ENCODE measurements around the gene DBN1. TPM values are rescaled to one million over a fixed set of nuclear protein-coding genes. Genes with fewer than 3 reads are reported as not detected.

DBN1 gene
- total RNA-seq, 1 donor from 2014 or later, result 21.8 TPM

DNA sequence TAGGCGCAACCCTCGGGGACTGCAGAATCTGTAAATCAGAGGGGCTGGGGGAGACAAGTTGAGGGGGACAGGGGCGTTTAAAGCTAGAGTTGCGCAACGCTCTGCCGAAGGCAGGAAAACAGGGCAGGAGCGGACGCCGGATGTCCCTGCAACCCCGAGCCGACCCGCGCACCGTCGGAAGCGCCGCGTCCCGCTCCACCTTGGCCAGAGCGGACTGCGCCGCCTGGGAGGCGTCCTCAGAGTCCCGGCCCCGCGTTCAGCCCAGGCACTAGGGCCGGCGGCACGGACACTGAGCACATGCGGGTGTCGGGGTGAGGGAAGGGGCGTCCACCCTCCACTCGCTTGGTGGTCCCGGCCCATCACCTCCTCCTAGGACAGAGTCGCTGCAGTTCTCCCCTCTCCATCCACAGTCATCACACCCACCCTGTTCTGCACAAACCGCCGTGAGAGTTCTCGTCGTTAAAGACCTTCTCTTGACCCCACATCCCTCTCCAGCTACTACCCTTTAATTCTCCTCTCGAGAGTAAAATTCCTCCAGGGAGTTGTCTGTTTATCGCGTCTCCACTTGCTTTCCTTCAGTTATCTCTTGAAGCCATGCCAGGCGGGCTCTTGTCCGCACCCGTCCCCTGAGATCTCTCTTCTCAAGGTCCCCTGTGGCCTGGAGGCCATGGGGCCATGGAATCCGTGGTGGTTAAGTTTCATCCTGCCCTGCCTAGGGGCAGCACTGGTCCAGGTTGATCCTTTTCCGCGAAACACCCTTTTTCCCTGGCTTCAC is 24.8 kb upstream of the DBN1 start:
- intact Hi-C loops (cut with micrococcal nuclease), result no loop called here
- TF ChIP-seq CTCF (IDR thresholded peaks at IDR 0.05; ENCODE audit: borderline replicate concordance), result no peak
- H3K27me3 ChIP-seq (ENCODE audit: low read depth), result no peaks in the 10 kb centered on the region
- no peaks in the 10 kb centered on the region for H3K36me3 ChIP-seq
- peak overlapping the region; percentile 96 for H3K4me3 ChIP-seq
- H3K4me1 ChIP-seq, result peaks cover 76% of the 10 kb centered on the region
- H3K27ac ChIP-seq (replicated peaks), result peak overlapping the region; percentile 95
- H3K9me3 ChIP-seq (replicated peaks), result no peaks in the 10 kb centered on the region
- peak; percentile 56 for DNase-seq

- peak; percentile 36 for TF ChIP-seq CTCF (IDR thresholded peaks at IDR 0.05; ENCODE audit: borderline replicate concordance)
- Histone ChIP-seq H3K27ac (replicated peaks) (peak within 1 kb of the TSS; percentile 95), H3K4me1 (peaks cover 83% of the 10 kb centered on the region), H3K27me3 (ENCODE audit: low read depth) (no peaks in the 10 kb centered on the region), H3K9me3 (replicated peaks) (no peaks in the 10 kb centered on the region), H3K36me3 (peaks cover 7% of the 10 kb centered on the region), H3K4me3 (peak within 1 kb of the TSS; percentile 96)
- peak; percentile 96 for DNase-seq
- intact Hi-C loops (cut with micrococcal nuclease), result no loop called here
These were observed 24.0 kb upstream of the DBN1 start, which contains the start of gene PDLIM7 for GRCh38 chr5:177497292-177498012. TSS of gene PDLIM7 (minus strand) at chr5:177497604. CDS start at chr5:177496512, 1,092 bp downstream.

DNA sequence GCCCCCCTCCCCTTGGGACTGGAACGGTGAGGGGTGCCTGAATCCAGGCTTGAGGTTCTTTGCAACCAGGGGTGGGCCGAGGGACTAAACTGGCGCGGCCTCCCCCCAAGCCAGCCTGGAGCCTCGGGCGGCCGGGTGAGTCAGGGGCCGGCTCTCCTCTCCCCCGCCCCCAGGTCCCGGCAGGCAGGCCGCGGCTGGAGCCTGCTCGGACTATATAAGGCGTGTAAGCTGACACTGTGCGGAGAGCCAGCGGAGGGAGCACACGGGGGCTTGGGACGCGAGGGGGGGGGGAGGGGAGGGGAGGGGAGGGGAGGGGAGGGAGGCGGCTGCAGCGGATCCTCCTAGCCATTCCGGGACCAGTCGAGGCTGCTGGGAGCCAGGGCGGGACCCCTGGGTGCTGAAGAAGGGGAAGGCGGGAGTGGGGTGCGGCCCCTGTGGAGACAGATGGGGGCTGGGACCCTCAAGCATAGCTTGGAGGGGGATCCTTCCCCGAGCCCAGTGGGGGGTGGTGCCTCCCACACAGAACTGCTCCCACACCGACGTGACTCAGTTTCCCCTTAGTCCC is 23.4 kb upstream of the DBN1 start:
- no peaks in the 10 kb centered on the region for H3K27me3 ChIP-seq (ENCODE audit: low read depth)
- H3K4me1 ChIP-seq, result peaks cover 84% of the 10 kb centered on the region

DNA sequence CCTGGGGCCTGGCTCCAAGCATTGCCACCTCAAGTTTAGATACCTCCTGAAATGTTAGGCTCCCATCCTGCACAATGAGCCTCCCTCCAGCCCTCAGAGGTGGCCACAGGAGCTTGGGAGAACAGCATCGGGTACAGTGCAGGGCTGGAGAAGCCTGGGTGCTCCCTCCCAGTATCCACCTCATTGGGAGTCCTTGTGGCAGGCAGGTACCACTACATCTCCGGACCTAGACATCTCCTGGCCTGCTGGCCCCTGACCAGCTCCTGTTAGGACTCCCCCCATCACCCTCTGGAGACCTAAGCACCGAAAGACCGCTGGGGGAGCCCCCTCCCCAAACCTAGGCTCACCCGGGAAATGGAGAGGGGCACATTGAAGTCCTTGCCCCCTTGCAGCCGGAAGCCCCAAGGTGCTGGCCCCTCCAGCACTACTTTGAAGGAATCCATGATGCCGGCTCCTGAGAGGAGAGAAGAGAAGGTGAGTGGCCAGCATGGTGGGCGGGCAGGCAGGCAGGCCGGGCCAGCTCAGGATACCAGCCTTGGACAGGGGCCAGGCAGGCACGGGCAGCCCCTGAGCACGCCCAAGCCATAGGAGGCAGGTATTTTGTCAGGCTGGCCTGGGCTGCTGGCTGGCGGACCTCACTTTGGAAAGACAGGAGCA is 22.8 kb upstream of the DBN1 start:
- intact Hi-C loops (cut with micrococcal nuclease), result no loop called here
- H3K4me1 ChIP-seq, result peaks cover 86% of the 10 kb centered on the region

More for the DNA sequence above, 23.4 kb upstream of the DBN1 start:
- Histone ChIP-seq H3K27ac (replicated peaks) (peak overlapping the region; percentile 95), H3K9me3 (replicated peaks) (no peaks in the 10 kb centered on the region), H3K4me3 (peak overlapping the region; percentile 96), H3K36me3 (peaks cover 14% of the 10 kb centered on the region)
- DNase-seq, result peak; percentile 69
- no peak for TF ChIP-seq CTCF (IDR thresholded peaks at IDR 0.05; ENCODE audit: borderline replicate concordance)
- intact Hi-C loops (cut with micrococcal nuclease), result no loop called here

More for the DNA sequence above, 22.8 kb upstream of the DBN1 start:
- peak; percentile 26 for TF ChIP-seq CTCF (IDR thresholded peaks at IDR 0.05; ENCODE audit: borderline replicate concordance)
- Histone ChIP-seq H3K36me3 (peaks cover 20% of the 10 kb centered on the region), H3K27me3 (ENCODE audit: low read depth) (no peaks in the 10 kb centered on the region), H3K4me3 (peak overlapping the region; percentile 96), H3K27ac (replicated peaks) (peak overlapping the region; percentile 95), H3K9me3 (replicated peaks) (no peaks in the 10 kb centered on the region)
- DNase-seq, result peak; percentile 36
